Spleen (tissue), 11 donors: ENCODE results near the gene CABP2. TPM values are rescaled to one million over a fixed set of nuclear protein-coding genes. Genes with fewer than 3 reads are reported as not detected.
A peak's percentile ranks its signal among the peaks of the same experiment; 100 is the strongest.
"Not testable (repeated sequence)": the region's sequence is repeated elsewhere in the genome, so short reads cannot be mapped to it uniquely, and the experiment has no call there.

Source experiments
- DNase-seq: peaks from one replicate; pipeline ENCODE4 v3.0.0-alpha.2; 2020
- H3K27ac ChIP-seq, 8 donors: fragments of 200-600 bp; sonication (generic) in 7 of 8; 1 replicate in 4 of 8; 2 replicates in 4 of 8; pipeline versions ENCODE4 v1.5.0 to v1.8.0; 2016 to 2021; ENCODE audit warnings: inconsistent platforms in 4 of 8, mild to moderate bottlenecking in 4 of 8, moderate library complexity in 1 of 8
- H3K27me3 ChIP-seq, 7 donors: fragments of 200-600 bp; sonication (generic) in 6 of 7; replicated peaks in 1 of 7; 1 replicate in 4 of 7; 2 replicates in 3 of 7; pipeline versions ENCODE4 v1.5.0 to v1.8.0; 2016 to 2021; ENCODE audit warnings: inconsistent platforms in 3 of 7, mild to moderate bottlenecking in 1 of 7
- H3K36me3 ChIP-seq, 6 donors: fragments of 200-600 bp; sonication (generic) in 5 of 6; 1 replicate in 4 of 6; 2 replicates in 2 of 6; pipeline versions ENCODE4 v1.5.0 to v1.8.0; 2016 to 2021; ENCODE audit warnings: inconsistent platforms in 2 of 6
- H3K4me1 ChIP-seq, 6 donors: fragments of 200-600 bp; sonication (generic) in 5 of 6; 1 replicate in 3 of 6; 2 replicates in 3 of 6; pipeline versions ENCODE4 v1.5.0 to v1.8.0; 2016 to 2021; ENCODE audit warnings: inconsistent platforms in 3 of 6
- H3K4me3 ChIP-seq, 8 donors: fragments of 200-600 bp; sonication (generic) in 7 of 8; 1 replicate in 4 of 8; 2 replicates in 4 of 8; pipeline versions ENCODE4 v1.5.0 to v1.8.0; 2016 to 2021; ENCODE audit warnings: inconsistent platforms in 4 of 8, mild to moderate bottlenecking in 4 of 8, moderate library complexity in 2 of 8
- H3K9me3 ChIP-seq, 8 donors: fragments of 200-600 bp; sonication (generic) in 7 of 8; 1 replicate in 4 of 8; 2 replicates in 4 of 8; pipeline versions ENCODE4 v1.5.0 to v1.8.0; 2016 to 2021; ENCODE audit warnings: inconsistent platforms in 4 of 8
- POLR2A ChIP-seq, 3 donors: fragments of 450-650 bp; IDR thresholded peaks; one replicate each; pipeline ENCODE4 v1.5.1; 2017; ENCODE audit warnings: antibody characterized with exemption in 3 of 3, mild to moderate bottlenecking in 1 of 3
- POLR2AphosphoS5 ChIP-seq, 3 donors: sonication (generic); formaldehyde crosslinking; IDR thresholded peaks; one replicate each; pipeline ENCODE4 v1.5.1; 2017; ENCODE audit warnings: antibody characterized with exemption in 3 of 3
- WGBS, 5 donors: extraction: QIAGEN DNeasy Blood & Tissue Kit in 3 of 5; methylation state at CpG; one replicate each; pipeline versions ENCODE4 v1.1.5 to v1.1.7; 2013 to 2018; 5-methylcytosine and 5-hydroxymethylcytosine counted together
- intact Hi-C: fragments of 100-400 bp; cut with DNase I; formaldehyde crosslinking; loops from one replicate; pipeline ENCODE4 v1.15.0; 2023; ENCODE audit warnings: low total_unique reads
- polyA plus RNA-seq, 3 donors: library from polyadenylated mRNA; stranded (reverse); fragments of 200-250 nt; gene quantifications; one replicate each; pipeline ENCODE4 v1.2.1, GENCODE V29; 2013
- total RNA-seq, 7 donors: library from RNA; depleted of rRNA in 3 of 7; stranded (reverse); fragments of >200 nt in 3 of 7; fragmentation: NEBNext Ultra II Directional in 4 of 7; extraction: Animal tissue kit (Norgen Biotek cat#: 25700) in 4 of 7; gene quantifications; one replicate each; pipeline versions ENCODE4 v1.1.0 to v1.2.1, GENCODE V29; 2016 to 2021
- TF ChIP-seq, protein P1 (sequence below), 11 experiments: fragments of 200-600 bp in 7 of 11; fragments of 450-650 bp in 4 of 11; sonication (generic) in 4 of 11; IDR thresholded peaks in 8 of 11; conservative IDR thresholded peaks in 3 of 11; 1 replicate in 7 of 11; 2 replicates in 4 of 11; pipeline versions ENCODE4 v1.4.0 to v1.8.0; 2016 to 2021; ENCODE audit warnings: antibody characterized with exemption in 11 of 11, inconsistent platforms in 4 of 11, mild to moderate bottlenecking in 1 of 11
- donor health status: healthy with polysubstance abuse.
- donor health status: DM: no; HTN: no; CAD: no; lungs with moderate emphysema.
- donor health status: DM: no; HTN: no; CAD: no.
- donor health status: Bipolar disorder and iron deficiency.
- donor health status: healthy.
- donor health status: DM: no; HTN: no; CAD: no.
- donor health status: DM: yes; HTN: yes; CAD: no.

The CABP2 gene
- total and polyA plus RNA-seq, 10 donors, result not detected

DNA sequence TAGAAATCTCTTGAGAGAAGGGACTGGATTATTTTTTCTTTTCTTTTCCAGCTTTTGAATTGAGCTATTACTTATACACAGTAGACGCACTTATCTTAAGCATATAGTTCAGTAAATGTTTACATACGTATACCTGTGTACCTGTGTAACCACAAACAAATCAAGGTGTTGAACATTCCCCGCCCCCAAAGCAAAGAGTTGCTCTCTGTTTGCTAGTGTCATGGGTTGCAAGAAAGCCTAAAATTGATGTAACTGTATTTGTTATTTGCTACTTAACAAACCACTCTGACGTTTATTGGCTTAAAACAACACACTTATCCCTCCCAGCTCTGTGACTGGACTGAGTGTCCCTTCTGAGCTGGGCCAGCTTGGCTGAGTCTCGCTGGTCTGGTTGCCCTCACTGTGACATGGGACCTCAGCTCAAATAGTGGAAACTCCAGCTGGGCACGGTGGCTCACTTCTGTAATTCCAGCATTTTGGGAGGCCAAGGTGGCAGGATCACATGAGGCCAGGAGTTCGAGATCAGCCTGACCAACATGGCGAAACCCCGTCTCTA, 25.4 kb upstream of the CABP2 start:
- Histone ChIP-seq H3K9me3 (peaks cover 0 to 20% (median 12%) of the 10 kb centered on the region in 8 donors), H3K36me3 (no peaks in the 10 kb centered on the region), H3K27me3 (peaks cover 0 to 3% (median 0%) of the 10 kb centered on the region in 7 donors), H3K27ac (no peak overlapping the region), H3K4me3 (no peak overlapping the region), H3K4me1 (peaks cover 0 to 13% (median 4%) of the 10 kb centered on the region in 6 donors)
- WGBS, 5 donors, result 87 to 93% (median 89%) methylated on average over 9 of the region's 9 CpGs
- TF ChIP-seq POLR2A (IDR thresholded peaks at IDR 0.05) (no peak), POLR2AphosphoS5 (IDR thresholded peaks at IDR 0.05) (no peak)
- TF ChIP-seq, protein P1, sequence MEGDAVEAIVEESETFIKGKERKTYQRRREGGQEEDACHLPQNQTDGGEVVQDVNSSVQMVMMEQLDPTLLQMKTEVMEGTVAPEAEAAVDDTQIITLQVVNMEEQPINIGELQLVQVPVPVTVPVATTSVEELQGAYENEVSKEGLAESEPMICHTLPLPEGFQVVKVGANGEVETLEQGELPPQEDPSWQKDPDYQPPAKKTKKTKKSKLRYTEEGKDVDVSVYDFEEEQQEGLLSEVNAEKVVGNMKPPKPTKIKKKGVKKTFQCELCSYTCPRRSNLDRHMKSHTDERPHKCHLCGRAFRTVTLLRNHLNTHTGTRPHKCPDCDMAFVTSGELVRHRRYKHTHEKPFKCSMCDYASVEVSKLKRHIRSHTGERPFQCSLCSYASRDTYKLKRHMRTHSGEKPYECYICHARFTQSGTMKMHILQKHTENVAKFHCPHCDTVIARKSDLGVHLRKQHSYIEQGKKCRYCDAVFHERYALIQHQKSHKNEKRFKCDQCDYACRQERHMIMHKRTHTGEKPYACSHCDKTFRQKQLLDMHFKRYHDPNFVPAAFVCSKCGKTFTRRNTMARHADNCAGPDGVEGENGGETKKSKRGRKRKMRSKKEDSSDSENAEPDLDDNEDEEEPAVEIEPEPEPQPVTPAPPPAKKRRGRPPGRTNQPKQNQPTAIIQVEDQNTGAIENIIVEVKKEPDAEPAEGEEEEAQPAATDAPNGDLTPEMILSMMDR (IDR thresholded peaks at IDR 0.05 in 8 of 11, conservative IDR thresholded peaks at IDR 0.05 in 3 of 11), result no peak
- intact Hi-C loops, result no loop called here
- no peak for DNase-seq

DNA sequence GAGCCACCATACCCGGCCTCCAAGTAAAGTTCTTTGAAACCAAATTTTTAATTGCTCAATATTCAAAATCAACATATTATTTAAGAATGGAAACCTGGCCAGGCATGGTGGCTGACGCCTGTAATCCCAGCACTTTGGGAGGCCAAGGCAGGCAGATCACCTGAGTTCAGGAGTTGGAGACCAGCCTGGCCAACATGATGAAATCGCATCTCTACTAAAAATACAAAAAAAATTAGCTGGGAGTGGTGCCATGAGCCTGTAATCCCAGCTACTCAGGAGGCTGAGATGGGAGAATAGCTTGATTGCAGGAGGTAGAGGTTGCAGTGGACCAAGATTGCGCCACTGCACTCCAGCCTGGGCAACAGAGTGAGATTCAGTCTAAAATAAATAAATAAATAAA, 24.9 kb upstream of the CABP2 start:
- 84 to 93% (median 89%) methylated on average over 4 of the region's 4 CpGs for WGBS, 5 donors
- peaks cover 0 to 20% (median 12%) of the 10 kb centered on the region in 8 donors for H3K9me3 ChIP-seq
- H3K27ac ChIP-seq, H3K4me3 ChIP-seq, intact Hi-C loops, H3K36me3 ChIP-seq, DNase-seq, H3K27me3 ChIP-seq: not testable (repeated sequence)
- peaks cover 0 to 13% (median 4%) of the 10 kb centered on the region in 6 donors for H3K4me1 ChIP-seq

DNA sequence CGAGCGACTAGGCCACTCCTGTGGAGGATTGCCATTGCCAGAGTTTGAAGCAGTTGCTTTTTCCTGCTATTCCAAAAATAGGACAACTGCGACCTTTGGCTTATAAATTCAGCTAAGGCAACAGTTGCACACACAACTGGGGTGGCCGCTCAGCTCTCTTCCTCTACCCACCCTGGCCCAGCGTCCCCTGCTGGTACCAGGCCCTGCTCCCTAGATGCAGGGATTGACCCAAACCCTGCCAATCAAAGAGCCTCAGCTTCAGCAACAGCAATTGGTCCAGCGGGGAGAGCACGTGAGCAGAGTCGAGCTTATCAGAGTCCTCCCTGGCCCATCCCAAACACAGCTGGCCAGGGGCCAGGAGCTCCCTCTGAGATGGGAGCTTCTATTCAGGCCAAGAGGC, 22.0 kb upstream of the CABP2 start:
- peaks cover 0 to 3% (median 0%) of the 10 kb centered on the region in 7 donors for H3K27me3 ChIP-seq
- no peak for DNase-seq
- peak overlapping the region in 1 of 8 donors; percentile 26 for H3K27ac ChIP-seq
- intact Hi-C loops, result no loop called here
- 57 to 77% (median 70%) methylated on average over 6 to 8 of the region's 8 CpGs for WGBS, 5 donors
- H3K36me3 ChIP-seq, result no peaks in the 10 kb centered on the region
- H3K9me3 ChIP-seq, result peaks cover 0 to under 1% (median 0%) of the 10 kb centered on the region in 8 donors
- TF ChIP-seq, protein P1 (IDR thresholded peaks at IDR 0.05 in 8 of 11, conservative IDR thresholded peaks at IDR 0.05 in 3 of 11), result no peak
- TF ChIP-seq POLR2A (IDR thresholded peaks at IDR 0.05) (no peak), POLR2AphosphoS5 (IDR thresholded peaks at IDR 0.05) (no peak)
- no peak overlapping the region for H3K4me3 ChIP-seq
- peaks cover 0 to 13% (median 4%) of the 10 kb centered on the region in 6 donors for H3K4me1 ChIP-seq

DNA sequence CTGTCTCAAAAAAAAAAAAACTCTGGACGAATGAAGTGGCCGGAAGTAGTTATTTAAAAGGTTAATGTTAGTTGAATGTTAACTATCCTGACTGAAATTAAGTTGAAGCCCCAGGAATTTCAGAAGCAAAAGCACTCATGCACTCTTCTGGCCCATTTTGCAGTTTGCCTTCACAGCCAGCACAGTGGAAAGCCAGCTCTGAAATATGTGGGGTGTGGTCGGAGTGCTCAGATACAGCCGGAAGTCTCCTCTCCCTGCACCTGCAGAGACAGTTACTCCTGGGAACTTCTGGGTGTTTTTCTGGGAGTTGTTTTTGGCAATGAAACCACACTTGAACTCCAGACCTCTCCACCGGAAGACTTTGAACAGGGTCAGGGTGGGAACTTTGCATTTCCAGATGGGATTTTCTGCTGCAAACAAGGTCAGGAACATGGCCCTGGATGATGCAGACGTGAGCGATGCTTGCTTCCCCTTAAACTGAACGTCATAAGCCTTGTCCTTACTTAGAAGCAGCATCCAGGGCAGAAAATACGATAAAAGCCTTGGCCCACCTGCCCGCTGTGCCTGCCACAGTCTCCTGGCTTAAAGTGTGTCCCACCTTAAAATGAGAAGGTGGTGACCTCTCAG, 21.5 kb upstream of the CABP2 start:
- intact Hi-C loops, result no loop called here
- peak overlapping the region in 1 of 8 donors; percentile 26 for H3K27ac ChIP-seq
- peaks cover 0 to 3% (median 0%) of the 10 kb centered on the region in 7 donors for H3K27me3 ChIP-seq
- peaks cover 0 to 13% (median 4%) of the 10 kb centered on the region in 6 donors for H3K4me1 ChIP-seq
- WGBS, 5 donors, result 56 to 77% (median 72%) methylated on average over 10 of the region's 10 CpGs
- DNase-seq, result no peak
- H3K9me3 ChIP-seq, result no peaks in the 10 kb centered on the region
- H3K4me3 ChIP-seq, result no peak overlapping the region
- H3K36me3 ChIP-seq, result no peaks in the 10 kb centered on the region
- TF ChIP-seq POLR2AphosphoS5 (IDR thresholded peaks at IDR 0.05) (no peak), POLR2A (IDR thresholded peaks at IDR 0.05) (no peak)
- TF ChIP-seq, protein P1 (IDR thresholded peaks at IDR 0.05 in 8 of 11, conservative IDR thresholded peaks at IDR 0.05 in 3 of 11), result no peak
